Activated naive CD8-positive, alpha-beta T cell treated with anti-CD3 and anti-CD28 coated beads, Interleukin-2, amount 50 U/mL, for 24 hours (primary cell): ENCODE data around the gene NR1I2.

Source experiments
- ATAC-seq: fragments of 150-1000 bp; cut with Tn5 transposase; one replicate; pipeline ENCODE4 v1.10.0; 2021
- DNase-seq: peaks from one replicate; pipeline ENCODE4 v3.0.0; 2021
- H3K27ac Mint-ChIP-seq: one replicate; pipeline ENCODE4 v1.8.0; 2021; ENCODE audit warnings: mild to moderate bottlenecking, mixed read lengths
- H3K27me3 Mint-ChIP-seq: one replicate; pipeline ENCODE4 v1.8.0; 2021; ENCODE audit warnings: mixed read lengths
- H3K36me3 Mint-ChIP-seq: one replicate; pipeline ENCODE4 v1.8.0; 2021; ENCODE audit warnings: low read depth, mixed read lengths
- H3K4me1 Mint-ChIP-seq: one replicate; pipeline ENCODE4 v1.8.0; 2021; ENCODE audit warnings: mixed read lengths
- H3K4me3 Mint-ChIP-seq: one replicate; pipeline ENCODE4 v1.8.0; 2021; ENCODE audit warnings: mild to moderate bottlenecking, moderate library complexity, mixed read lengths
- H3K9me3 Mint-ChIP-seq: one replicate; pipeline ENCODE4 v1.8.0; 2021; ENCODE audit warnings: mixed read lengths

NR1I2 gene

DNA sequence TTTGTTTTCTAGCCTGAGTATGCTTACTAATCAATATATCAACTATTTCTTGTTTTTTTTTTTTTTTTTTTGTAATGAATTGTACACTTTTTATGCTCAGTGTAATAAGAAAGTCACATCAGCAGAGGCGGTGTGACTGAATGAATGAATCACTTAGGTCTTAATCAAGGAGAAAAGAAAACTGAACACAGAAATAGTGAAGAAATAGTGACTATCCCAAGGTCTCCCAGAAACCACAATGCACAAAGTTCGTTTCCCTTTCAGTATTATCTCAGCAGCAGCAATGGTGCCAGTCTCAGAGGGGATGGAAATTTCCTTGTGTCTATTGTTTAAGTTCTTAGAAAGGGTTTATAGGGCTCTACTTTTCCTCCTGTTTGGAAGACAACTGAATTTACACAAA, 80.7 kb downstream of the NR1I2 start:
- DNase-seq (no peak), ATAC-seq (no peak)
- Mint-ChIP-seq H3K27ac (no peak overlapping the region), H3K4me3 (no peak overlapping the region), H3K36me3 (peaks cover 51% of the 10 kb centered on the region), H3K9me3 (no peaks in the 10 kb centered on the region), H3K4me1 (peaks cover 3% of the 10 kb centered on the region), H3K27me3 (no peaks in the 10 kb centered on the region)

DNA sequence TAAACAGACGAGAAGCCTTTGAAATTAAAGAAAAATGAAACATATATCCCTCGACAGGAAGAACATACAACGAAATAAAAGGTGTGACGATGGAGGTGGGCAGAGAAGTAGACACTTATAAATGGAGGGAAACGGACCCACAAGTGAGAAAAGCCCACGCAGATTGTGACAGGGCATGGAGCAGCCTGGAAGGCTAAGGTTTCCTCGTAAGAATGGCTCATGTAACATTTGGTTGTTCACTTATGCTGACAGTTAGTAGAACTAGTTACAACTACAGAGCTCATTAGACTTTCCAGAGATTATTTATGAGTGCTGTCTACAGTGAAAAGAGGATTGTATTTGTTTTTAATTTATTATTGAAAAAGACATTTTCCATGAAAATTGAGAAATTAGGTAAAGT, 82.6 kb downstream of the NR1I2 start:
- H3K36me3 Mint-ChIP-seq, result peaks cover 41% of the 10 kb centered on the region
- no peak for DNase-seq
- H3K9me3 Mint-ChIP-seq, result no peaks in the 10 kb centered on the region
- ATAC-seq, result no peak
- no peak overlapping the region for H3K4me3 Mint-ChIP-seq
- peaks cover 3% of the 10 kb centered on the region for H3K4me1 Mint-ChIP-seq
- no peak overlapping the region for H3K27ac Mint-ChIP-seq
- H3K27me3 Mint-ChIP-seq, result no peaks in the 10 kb centered on the region
